IPS-18c (cell line): ENCODE data around the gene LAMP1.

Experiments
- H3K4me3 ChIP-seq: 2 replicates; pipeline ENCODE4 v1.7.0; 2013; ENCODE audit warnings: low read depth, mild to moderate bottlenecking, low read length, moderate library complexity; ENCODE audit not compliant: insufficient read depth
- H3K9me3 ChIP-seq: one replicate; pipeline ENCODE4 v1.6.1; 2013; ENCODE audit warnings: mild to moderate bottlenecking, low read length, moderate library complexity; ENCODE audit not compliant: control insufficient read depth, insufficient read depth

The LAMP1 gene

DNA sequence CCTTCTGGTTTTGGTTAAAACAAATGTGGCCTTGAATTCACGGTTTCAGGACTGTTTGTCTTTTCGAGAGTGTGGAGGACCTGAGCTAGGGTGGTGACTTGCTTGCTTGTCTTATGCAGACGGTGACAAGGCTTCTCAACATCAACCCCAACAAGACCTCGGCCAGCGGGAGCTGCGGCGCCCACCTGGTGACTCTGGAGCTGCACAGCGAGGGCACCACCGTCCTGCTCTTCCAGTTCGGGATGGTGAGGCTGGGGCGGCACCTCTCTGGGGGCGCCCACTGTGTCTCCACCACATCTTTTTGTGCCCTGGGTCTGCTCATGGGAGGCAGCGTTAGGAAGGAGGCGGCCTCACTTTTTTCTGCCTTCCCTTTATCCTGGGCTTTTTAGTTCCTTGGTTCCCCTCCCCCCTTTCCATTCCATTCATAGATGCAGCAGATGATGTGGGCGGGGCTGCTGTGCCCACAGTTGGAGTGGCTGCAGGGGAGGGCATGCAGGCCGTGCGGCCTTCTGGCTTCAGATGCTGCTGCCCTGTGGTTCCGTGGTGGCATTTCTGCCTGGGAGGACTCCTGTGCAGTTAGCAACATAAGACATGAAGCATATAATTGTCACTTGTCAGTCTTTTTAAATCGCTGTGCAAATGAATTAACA is 23.3 kb downstream of the LAMP1 start:
- no peak overlapping the region for H3K4me3 ChIP-seq
- H3K9me3 ChIP-seq = no peaks in the 10 kb centered on the region

DNA sequence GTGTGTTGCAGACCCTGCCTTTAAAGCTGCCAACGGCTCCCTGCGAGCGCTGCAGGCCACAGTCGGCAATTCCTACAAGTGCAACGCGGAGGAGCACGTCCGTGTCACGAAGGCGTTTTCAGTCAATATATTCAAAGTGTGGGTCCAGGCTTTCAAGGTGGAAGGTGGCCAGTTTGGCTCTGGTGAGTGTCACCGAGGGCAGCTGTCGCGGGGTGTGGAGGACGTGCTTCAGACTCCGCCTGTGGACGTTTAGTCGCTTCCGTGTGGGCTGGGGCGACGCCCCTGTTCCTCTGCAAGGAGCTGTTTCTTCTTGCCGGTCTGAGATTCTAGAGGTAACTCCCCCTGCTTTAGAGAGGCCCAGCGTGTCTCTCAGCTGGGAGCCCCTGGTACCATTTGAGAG is 24.5 kb downstream of the LAMP1 start:
- Histone ChIP-seq H3K4me3 (no peak overlapping the region), H3K9me3 (no peaks in the 10 kb centered on the region)

DNA sequence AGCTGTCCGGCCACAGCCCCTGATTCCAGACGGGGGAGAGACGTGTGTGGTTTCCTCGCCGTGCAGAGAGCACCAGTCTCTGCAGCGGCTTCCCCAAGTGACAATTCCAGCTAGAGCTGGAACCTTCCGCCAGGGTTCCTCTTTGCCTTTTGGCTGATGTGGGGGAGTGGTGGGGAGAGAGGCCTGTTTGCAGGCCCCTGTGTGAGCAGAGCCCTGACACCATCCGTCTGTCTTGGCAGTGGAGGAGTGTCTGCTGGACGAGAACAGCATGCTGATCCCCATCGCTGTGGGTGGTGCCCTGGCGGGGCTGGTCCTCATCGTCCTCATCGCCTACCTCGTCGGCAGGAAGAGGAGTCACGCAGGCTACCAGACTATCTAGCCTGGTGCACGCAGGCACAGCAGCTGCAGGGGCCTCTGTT is 25.0 kb downstream of the LAMP1 start:
- no peak overlapping the region for H3K4me3 ChIP-seq
- H3K9me3 ChIP-seq = no peaks in the 10 kb centered on the region

DNA sequence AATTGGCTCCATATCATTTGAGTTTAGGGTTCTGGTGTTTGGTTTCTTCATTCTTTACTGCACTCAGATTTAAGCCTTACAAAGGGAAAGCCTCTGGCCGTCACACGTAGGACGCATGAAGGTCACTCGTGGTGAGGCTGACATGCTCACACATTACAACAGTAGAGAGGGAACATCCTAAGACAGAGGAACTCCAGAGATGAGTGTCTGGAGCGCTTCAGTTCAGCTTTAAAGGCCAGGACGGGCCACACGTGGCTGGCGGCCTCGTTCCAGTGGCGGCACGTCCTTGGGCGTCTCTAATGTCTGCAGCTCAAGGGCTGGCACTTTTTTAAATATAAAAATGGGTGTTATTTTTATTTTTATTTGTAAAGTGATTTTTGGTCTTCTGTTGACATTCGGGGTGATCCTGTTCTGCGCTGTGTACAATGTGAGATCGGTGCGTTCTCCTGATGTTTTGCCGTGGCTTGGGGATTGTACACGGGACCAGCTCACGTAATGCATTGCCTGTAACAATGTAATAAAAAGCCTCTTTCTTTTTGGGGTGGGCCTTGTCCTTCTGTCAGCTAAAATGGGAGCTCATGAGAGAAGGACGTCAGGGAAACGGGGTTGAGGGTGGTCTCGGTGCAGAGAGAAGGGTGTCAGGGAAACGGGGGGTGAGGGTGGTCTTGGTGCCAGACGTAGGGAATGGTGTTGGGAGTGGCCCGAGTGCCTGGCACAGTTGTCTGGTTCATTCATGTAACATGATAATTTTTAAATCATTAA is 26.0 kb downstream of the LAMP1 start:
- no peak overlapping the region for H3K4me3 ChIP-seq
- no peaks in the 10 kb centered on the region for H3K9me3 ChIP-seq

DNA sequence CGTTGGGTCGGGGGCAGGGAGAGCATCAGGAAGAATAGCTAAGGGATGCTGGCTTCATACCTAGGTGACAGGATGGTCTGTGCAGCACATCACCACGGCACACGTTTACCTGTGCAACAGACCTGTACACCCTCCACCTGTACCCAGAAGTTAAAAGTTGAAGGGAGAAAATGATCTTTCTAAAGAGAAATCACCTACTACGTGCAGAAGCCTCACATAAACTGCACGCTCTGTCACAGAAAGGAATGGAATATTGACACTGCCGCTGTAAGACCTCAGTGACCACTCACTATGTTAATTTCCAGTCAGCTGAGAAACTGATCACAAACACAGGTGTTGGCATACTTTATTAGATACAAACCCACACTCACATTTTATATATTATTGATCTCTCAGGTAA is 26.8 kb downstream of the LAMP1 start:
- H3K9me3 ChIP-seq = no peaks in the 10 kb centered on the region
- H3K4me3 ChIP-seq = no peak overlapping the region

DNA sequence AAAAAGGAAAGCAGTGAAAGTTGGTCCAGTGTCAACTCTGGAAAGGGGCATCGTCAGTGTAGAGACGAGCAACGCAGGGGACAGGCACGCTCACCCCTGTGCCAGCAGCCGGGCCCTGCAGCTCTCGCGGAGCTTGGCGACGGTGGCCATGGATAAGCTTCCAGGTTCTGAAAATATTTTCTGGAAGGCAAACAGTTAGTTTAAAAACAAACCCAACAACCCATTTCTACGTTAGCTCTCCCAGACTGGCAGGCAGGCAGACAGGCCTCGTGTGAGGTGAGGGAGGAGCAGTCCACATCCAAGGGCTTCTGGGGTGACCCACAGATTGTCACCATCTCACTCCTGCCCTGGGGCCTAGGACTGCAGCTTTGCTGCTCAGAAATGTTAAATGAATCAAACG is 27.4 kb downstream of the LAMP1 start:
- Histone ChIP-seq H3K9me3 (no peaks in the 10 kb centered on the region), H3K4me3 (no peak overlapping the region)

DNA sequence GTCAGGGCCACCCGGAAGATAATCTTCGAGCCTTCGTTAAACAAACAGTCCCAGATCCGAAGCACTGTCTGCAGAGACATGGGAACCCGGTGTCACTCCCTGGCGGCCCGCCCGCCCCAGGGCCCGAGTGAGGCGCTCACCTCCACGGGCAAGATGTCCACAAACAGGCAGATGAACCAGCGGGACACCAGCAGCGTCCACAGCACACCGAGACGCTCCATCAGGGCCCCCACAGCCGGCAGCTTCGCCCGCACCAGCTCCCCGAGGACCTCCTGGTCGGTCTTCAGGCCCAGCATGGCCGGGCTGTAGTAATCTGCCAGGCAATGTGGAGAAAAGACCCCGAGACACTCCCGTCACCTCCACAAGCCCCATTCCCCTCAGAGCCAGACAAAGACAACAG is 28.7 kb downstream of the LAMP1 start:
- no peak overlapping the region for H3K4me3 ChIP-seq
- H3K9me3 ChIP-seq = no peaks in the 10 kb centered on the region

DNA sequence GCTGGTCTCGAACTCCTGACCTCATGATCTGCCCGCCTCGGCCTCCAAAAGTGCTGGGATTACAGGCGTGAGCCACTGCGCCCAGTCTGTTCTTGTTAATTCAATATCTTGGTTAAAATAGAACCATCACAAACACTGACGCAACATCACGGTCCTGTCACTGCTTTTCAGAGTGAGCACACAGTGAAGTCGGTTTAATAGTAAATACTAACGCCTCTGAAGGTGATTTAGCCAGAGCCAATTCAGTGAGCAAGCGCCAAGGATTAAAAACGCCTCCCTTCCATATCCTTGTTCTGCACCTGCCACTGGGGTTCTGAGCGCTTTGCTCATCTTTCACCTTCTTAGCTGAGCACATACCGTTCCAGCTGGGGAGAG is 30.3 kb downstream of the LAMP1 start:
- no peak overlapping the region for H3K4me3 ChIP-seq

DNA sequence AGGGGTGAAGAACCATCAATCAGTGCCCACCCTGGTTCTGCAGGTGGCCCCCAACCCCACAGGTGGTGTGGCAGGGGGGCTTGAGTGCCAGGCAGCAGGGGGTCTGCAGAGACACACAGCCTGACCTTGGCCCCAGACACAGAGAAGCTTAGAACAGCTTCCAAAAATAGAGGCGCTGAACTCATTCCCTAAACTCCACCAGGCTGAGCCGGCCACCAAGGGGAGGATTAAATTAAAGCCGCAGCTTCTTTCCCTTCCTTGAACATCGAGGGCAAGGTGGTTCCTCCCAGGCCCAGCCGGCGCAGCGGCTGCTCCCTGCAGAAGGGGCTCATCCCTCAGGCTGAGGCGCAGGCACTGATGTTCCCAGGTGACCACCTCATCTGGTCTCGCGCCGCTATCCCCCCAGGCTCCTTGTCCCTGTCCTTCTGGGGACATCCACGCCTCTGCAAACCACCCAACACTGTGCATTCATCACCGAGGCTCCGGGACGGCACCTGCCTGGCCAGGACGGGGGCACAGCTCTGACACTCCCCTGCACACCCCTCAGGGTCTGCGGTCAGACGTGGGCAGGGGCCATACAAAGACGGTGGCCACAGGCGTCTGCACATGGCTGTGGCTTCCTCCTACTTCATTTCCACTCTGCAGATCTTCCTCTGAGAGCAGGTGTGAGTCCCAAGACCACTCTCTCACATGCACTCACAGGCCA is 30.9 kb downstream of the LAMP1 start:
- no peak overlapping the region for H3K4me3 ChIP-seq

More for the DNA sequence above, 30.3 kb downstream of the LAMP1 start:
- no peaks in the 10 kb centered on the region for H3K9me3 ChIP-seq

DNA sequence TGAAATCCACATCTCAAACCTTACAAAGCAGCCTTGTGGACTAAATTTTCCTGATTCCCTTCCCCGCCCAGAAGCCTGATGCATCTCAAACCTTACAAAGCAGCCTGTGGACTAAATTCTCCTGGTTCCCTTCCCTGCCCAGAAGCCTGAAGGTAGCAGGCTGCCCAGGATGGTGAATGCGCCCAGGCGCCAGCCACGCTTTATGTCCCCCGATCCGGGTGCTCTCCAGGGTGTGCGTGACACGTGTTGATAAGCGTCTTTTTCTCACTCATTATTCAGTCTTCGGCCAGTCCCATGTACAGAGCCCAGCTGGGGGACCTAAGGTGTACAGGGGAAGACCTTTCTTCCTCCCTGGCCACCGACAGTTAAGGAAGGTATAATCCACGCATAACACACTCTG is 31.8 kb downstream of the LAMP1 start:
- H3K4me3 ChIP-seq = no peak overlapping the region

More for the DNA sequence above, 30.9 kb downstream of the LAMP1 start:
- H3K9me3 ChIP-seq = no peaks in the 10 kb centered on the region

DNA sequence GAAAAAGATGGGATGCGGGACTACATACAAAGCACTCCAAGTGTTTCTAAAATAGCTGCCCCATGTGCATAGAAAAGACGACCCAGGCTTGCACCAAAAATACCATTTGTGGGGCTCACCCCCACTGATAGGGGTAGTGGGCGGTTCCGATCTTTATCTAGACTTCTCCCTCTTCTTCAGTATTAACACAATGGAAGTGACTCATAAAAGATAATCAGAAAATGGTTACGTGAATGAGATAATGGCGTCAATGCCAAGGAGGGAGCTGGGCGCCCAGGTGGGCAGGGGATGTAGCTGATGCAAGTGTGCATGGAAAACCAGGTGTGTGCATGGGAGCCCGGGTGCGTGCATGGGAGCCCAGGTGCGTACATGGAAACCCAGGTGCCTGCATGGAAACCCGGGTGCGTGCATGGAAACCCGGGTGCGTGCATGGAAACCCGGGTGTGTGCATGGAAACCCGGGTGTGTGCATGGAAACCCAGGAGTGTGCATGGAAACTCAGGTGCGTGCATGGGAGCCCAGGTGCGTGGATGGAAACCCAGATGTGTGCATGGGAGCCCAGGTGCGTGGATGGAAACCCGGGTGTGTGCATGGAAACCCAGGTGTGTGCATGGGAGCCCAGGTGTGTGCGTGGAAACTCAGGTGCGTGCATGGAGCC is 32.7 kb downstream of the LAMP1 start:
- Histone ChIP-seq H3K4me3 (no peak overlapping the region), H3K9me3 (no peaks in the 10 kb centered on the region)

More for the DNA sequence above, 31.8 kb downstream of the LAMP1 start:
- H3K9me3 ChIP-seq = no peaks in the 10 kb centered on the region

DNA sequence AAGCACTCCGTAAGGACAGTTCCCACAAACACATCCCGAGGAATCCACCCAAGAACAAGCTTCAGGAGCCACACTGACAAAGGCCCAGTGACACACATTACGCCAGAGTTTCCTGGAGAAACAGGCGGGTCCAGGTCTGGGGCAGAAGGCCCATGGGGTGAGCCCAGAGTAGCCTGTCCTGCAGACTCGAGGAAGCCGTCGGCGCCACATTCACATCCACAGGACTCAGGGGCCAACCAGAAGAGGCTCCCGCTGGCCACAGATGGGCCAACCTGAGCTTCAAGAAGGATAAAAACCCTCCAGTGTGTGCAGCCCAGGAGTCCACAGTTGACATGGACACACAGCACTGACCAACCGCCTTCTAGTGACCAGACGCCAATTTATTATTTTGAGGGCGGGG is 35.6 kb downstream of the LAMP1 start:
- Histone ChIP-seq H3K4me3 (no peak overlapping the region), H3K9me3 (no peaks in the 10 kb centered on the region)

DNA sequence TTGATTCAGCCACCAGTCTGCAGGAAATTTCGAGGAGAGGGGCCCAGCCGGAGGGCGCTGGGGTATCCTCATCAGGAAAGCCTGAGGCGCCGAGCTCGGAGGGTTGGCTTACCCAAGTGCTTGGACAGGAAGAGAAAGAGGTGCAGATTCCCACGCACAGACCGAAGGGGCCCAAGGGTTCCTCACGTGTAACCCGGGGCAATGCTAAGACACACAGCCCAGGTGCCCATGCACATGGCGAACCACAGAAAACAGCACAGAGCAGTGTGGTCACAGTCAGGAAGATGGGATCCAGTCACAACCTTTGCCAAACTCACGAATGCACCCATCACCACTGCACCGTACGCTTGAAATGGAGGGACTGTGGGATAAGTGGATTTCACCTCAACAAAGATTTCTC is 36.0 kb downstream of the LAMP1 start:
- Histone ChIP-seq H3K9me3 (no peaks in the 10 kb centered on the region), H3K4me3 (no peak overlapping the region)

DNA sequence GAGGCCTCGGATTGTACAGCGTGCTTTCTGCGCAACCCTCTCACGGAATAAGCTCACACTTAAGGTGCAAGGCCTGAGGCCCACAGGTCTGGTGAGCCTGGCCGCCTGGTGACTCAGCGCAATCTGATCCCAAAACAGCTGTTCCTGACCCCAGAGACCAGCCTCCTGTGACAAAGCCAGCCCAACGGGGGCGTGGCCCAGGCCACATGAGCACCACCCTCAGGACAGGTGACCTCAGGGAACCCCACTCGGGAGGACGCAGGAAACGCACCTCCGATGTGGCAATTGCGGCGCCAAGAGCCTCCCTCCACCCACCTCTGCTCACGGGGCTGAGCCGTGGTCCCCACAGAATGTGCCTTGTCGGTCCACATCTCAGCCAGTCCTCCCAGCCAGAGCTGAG is 40.5 kb downstream of the LAMP1 start:
- H3K4me3 ChIP-seq = no peak overlapping the region
- H3K9me3 ChIP-seq = no peaks in the 10 kb centered on the region

DNA sequence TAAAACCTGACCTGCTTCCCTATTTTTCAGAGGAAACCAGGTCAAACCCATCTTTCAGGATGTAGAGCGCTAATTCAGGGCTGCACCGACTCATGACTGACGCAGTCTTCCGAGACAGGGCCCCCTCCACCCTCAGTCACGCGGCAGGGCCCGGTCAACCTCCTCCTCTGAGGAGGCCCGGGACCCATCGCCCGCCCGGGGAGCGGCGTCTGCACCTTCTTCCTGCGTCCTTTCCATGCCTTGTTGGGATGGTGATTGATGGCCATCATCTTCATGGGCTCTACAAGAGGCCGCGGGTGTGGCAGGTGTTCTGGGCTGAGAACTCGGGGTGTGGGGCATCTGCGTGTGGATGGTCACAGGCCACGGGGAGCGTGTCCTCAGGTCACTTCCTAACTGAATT is 40.9 kb downstream of the LAMP1 start:
- H3K9me3 ChIP-seq = no peaks in the 10 kb centered on the region

DNA sequence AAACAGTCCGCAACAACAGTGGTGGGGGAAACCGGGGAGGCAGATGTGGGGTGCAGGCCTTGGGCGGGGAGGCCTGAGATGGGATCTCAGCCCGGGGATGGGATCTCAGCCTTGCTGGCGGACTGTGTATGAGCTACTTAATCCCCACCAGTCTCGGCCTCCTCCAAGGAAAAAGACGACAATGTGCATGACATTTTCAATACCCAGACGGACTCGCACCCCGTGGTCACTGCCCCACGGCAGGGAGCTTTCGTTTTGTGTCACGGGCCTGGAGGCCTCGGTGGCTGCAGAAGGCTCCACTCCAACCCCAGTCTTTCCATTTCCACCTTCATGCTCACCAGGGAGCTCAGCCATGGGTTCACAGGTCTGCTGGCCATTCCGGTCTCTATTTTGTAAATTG is 41.4 kb downstream of the LAMP1 start:
- no peaks in the 10 kb centered on the region for H3K9me3 ChIP-seq
- H3K4me3 ChIP-seq = no peak overlapping the region

More for the DNA sequence above, 40.9 kb downstream of the LAMP1 start:
- no peak overlapping the region for H3K4me3 ChIP-seq

DNA sequence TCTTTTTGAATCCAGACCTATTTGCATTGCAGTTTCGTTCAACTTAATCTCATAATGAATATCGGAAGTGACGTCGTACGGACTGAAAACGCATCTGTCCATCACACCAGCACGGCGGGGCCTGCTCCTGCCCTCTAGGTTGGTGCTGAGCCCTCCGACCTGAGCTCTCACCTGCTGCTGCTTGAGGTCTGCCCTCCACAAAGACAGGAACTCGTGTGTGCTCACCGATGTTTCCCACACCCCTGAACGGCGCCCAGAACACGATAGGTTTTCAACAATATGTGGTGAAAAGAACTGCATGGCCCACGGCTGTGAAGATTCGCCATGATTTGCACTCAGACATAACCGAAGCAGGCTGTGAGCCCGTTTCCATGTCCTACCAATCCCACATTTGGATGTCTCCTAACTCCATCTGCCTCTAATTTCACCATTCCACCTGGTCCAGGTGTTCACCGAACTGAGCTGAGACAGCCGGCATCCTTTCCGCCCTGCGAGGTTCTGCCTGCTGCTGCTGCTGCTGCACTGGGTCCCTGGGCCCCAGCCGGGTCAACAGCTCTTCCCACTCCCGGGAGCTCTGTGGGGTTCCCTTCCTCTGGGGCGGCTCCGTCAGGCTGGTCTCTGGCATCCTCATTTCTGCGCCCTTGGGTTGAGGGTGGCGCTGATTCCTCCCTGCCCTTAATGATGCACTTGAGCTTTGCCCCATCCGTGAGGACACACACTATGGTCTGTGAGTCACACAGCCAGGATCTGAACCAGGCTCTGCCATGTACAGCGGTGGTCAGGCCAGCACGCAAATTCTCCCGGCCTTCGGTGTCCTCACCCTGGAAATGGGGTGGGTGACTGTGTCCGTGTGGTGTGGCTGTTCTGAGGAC is 46.0 kb downstream of the LAMP1 start:
- H3K4me3 ChIP-seq = no peak overlapping the region
- no peaks in the 10 kb centered on the region for H3K9me3 ChIP-seq
